IPS DF 6.9 (cell line): Measurements from ENCODE around the gene CCDC106.

Experiments
- DNase-seq: peaks from one replicate; pipeline ENCODE4 v3.0.0-alpha.2; 2013; ENCODE audit warnings: low read depth, low spot score
- H3K27ac ChIP-seq: one replicate; pipeline ENCODE4 v1.5.1; 2013; ENCODE audit warnings: low read length, control low read depth
- H3K27me3 ChIP-seq: 2 replicates; pipeline ENCODE4 v1.6.1; 2013; ENCODE audit warnings: mild to moderate bottlenecking, low read length; ENCODE audit not compliant: control insufficient read depth, insufficient read depth
- H3K36me3 ChIP-seq: 2 replicates; pipeline ENCODE4 v1.6.1; 2013; ENCODE audit warnings: low read length; ENCODE audit not compliant: control insufficient read depth, insufficient read depth
- H3K4me1 ChIP-seq: 2 replicates; pipeline ENCODE4 v1.6.1; 2013; ENCODE audit warnings: low read length; ENCODE audit not compliant: control insufficient read depth, insufficient read depth
- H3K4me3 ChIP-seq: 2 replicates; pipeline ENCODE4 v1.5.1; 2013; ENCODE audit warnings: mild to moderate bottlenecking, low read length
- H3K9me3 ChIP-seq: 2 replicates; pipeline ENCODE4 v1.6.1; 2013; ENCODE audit warnings: low read length, inconsistent platforms; ENCODE audit not compliant: control insufficient read depth, insufficient read depth
- WGBS: extraction: QIAGEN DNeasy Blood & Tissue Kit; methylation state at CpG from one replicate; pipeline ENCODE4 v1.1.7; 2013; ENCODE audit warnings: mixed read lengths, missing lambda C conversion rate; ENCODE audit not compliant: insufficient read length, insufficient coverage; 5-methylcytosine and 5-hydroxymethylcytosine counted together

The CCDC106 gene

DNA sequence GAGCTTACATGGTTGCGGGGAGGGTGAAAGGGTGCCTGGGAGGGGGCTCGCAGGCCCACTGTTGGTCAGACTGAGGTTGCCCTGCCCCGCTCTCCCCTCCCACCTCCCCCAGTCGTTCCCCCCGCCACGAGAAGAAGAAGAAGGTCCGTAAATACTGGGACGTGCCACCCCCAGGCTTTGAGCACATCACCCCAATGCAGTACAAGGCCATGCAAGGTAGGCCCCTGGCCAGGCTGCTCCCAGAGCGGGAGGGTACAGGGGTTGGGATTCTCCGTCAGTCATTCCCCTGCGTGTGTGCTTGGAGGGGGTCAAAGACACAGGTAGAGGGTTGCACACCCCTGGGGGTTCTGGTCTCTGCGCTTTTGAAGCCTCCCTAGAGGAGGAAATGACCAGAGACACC is 12.4 kb downstream of the CCDC106 start:
- Histone ChIP-seq H3K27me3 (no peaks in the 10 kb centered on the region), H3K36me3 (peaks cover 50% of the 10 kb centered on the region), H3K9me3 (no peaks in the 10 kb centered on the region), H3K4me1 (peaks cover 1% of the 10 kb centered on the region; the same call in 1 of the 2 replicates), H3K4me3 (no peak overlapping the region), H3K27ac (no peak overlapping the region)
- no peak for DNase-seq
- WGBS, result no CpG with 5 or more reads among the region's 12 CpGs

- H3K9me3 ChIP-seq, result no peaks in the 10 kb centered on the region
- peaks cover 1% of the 10 kb centered on the region; the same call in 1 of the 2 replicates for H3K4me1 ChIP-seq
- DNase-seq, result no peak
- no peak overlapping the region for H3K27ac ChIP-seq
- H3K36me3 ChIP-seq, result peaks cover 53% of the 10 kb centered on the region
- H3K4me3 ChIP-seq, result no peak overlapping the region
- no CpG with 5 or more reads among the region's 16 CpGs for WGBS
- no peaks in the 10 kb centered on the region for H3K27me3 ChIP-seq
These were observed 13.0 kb downstream of the CCDC106 start for GRCh38 chr19:55660991-55661390.

GRCh38 chr19:55661826-55662225 is 13.8 kb downstream of the CCDC106 start:
- no peak overlapping the region for H3K27ac ChIP-seq
- no peaks in the 10 kb centered on the region for H3K27me3 ChIP-seq
- no peaks in the 10 kb centered on the region for H3K9me3 ChIP-seq
- no peak for DNase-seq
- no CpG with 5 or more reads among the region's 7 CpGs for WGBS
- H3K4me3 ChIP-seq, result no peak overlapping the region
- H3K4me1 ChIP-seq, result peaks cover 1% of the 10 kb centered on the region; the same call in 1 of the 2 replicates
- peaks cover 61% of the 10 kb centered on the region for H3K36me3 ChIP-seq

DNA sequence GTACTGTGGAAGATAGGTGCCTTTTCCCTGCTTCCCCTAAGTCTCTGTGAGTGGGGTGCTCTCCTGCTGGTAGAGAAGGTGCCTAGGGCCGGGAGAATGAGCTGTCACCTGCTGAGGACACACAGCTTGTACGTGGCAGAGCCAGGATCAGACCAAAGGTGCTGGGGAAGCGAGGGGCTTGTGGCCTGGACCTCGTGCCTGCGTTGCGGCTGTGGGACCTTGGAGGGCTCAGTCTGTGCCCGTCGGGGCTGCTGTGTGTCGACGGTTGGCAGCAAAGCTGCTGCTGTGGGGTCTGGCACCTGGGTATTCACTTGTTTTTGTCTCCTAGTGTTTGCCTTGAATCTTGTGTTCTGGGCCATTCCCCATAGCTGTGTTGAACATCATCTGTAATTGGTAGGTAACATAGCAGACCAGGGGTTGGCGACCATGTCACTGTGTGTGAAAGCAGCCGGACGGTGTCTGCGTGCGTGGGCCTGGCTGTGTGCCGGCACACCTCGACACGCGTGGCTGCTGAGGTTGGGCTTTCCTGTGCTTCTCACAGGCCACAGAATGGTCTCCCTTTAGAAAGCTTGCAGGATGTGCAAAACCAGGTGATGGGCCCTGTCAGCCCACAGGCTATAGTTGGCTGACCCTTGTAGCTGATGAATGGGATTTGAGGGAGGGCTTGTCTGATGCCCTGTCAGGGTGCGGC is 16.0 kb downstream of the CCDC106 start:
- no peaks in the 10 kb centered on the region for H3K4me1 ChIP-seq
- H3K27me3 ChIP-seq, result no peaks in the 10 kb centered on the region
- no peak overlapping the region for H3K27ac ChIP-seq
- no peaks in the 10 kb centered on the region for H3K9me3 ChIP-seq
- no peak overlapping the region for H3K4me3 ChIP-seq
- no CpG with 5 or more reads among the region's 20 CpGs for WGBS
- H3K36me3 ChIP-seq, result peaks cover 78% of the 10 kb centered on the region
- DNase-seq, result no peak

DNA sequence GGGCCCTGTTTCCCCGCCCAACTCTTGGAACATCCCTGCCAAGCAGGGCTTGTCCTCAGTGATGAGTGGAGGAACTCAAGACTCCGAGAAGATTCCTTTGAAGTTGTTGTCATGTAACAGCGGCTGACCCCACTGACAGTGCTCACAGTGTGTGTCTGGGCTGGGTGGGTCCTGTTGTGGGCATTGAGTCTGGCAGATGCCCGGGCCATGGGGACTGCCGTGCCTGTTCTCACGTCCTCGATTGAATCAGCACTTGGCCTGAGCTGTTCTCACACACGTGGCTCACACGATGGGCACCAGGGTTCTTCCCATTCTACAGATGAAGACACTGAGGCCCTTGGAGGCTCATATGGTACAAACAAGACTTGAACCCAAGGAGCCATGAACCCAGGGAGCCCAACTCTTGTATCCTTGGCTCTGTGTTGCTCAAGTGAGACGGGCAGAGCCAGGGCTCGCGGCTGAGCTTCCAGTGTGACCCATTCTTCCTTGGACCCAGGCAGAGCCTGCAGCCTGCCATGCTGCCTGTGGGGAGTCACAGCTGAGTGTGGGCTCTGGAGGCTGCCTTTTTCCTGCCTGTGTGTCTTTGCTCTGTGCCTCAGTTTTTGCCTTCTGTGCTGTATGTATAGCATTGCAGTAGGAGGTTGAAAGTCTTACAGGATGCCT is 18.5 kb downstream of the CCDC106 start:
- Histone ChIP-seq H3K9me3 (no peaks in the 10 kb centered on the region), H3K27ac (no peak overlapping the region), H3K36me3 (peaks cover 75% of the 10 kb centered on the region), H3K4me3 (no peak overlapping the region), H3K4me1 (no peaks in the 10 kb centered on the region), H3K27me3 (no peaks in the 10 kb centered on the region)
- DNase-seq, result no peak
- WGBS, result no CpG with 5 or more reads among the region's 12 CpGs

DNA sequence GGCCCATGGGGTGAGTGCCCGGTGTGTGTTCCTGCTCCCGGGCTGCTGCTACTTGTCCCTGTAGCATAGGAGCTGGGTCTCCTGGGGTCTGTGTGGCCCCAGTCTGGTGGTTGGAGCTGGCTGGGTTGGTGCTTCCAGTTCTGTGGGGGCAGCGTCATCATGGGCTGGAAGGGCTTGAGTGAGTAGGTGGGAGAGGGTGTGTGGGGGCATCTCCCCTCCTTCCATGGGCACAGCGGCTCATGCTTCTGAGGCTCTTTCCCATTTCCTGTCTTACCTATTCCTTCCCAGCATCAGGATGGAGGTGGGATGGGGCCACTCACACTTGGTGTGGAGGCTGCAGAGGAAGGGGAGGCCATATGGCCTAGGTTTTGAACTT is 19.0 kb downstream of the CCDC106 start:
- Histone ChIP-seq H3K4me1 (no peaks in the 10 kb centered on the region), H3K27ac (no peak overlapping the region), H3K27me3 (no peaks in the 10 kb centered on the region), H3K36me3 (peaks cover 70% of the 10 kb centered on the region), H3K9me3 (no peaks in the 10 kb centered on the region), H3K4me3 (no peak overlapping the region)
- WGBS, result no CpG with 5 or more reads among the region's 4 CpGs
- no peak for DNase-seq

DNA sequence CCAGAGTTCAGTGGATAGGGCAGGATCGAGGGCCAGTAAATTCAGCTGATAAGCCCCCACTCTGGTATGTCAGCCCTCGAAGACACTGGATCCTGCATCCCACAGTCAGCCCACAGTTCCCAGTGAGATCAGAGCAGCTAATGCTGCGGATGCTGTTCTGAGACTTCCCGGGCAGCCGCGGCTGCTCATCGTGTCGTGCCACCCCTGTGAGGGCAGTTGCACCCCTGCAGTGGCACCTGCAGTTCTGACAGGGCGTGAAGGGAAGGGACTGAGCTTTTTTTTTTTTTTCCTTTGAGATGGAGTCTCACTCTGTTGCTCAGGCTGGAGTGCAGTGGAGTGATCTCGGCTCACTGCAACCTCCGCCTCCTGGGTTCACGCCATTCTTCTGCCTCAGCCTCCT is 19.5 kb downstream of the CCDC106 start:
- no peak for DNase-seq
- Histone ChIP-seq H3K27ac (no peak overlapping the region), H3K4me1 (no peaks in the 10 kb centered on the region), H3K36me3 (peaks cover 67% of the 10 kb centered on the region), H3K9me3 (no peaks in the 10 kb centered on the region), H3K27me3 (no peaks in the 10 kb centered on the region), H3K4me3 (no peak overlapping the region)
- no CpG with 5 or more reads among the region's 12 CpGs for WGBS

- Histone ChIP-seq H3K27me3 (no peaks in the 10 kb centered on the region), H3K4me3 (no peak overlapping the region), H3K27ac (no peak overlapping the region), H3K36me3 (peaks cover 63% of the 10 kb centered on the region), H3K9me3 (no peaks in the 10 kb centered on the region), H3K4me1 (no peaks in the 10 kb centered on the region)
- DNase-seq, result no peak
- WGBS, result no CpG with 5 or more reads among the region's 11 CpGs
These were observed 19.9 kb downstream of the CCDC106 start for GRCh38 chr19:55667958-55668357.

DNA sequence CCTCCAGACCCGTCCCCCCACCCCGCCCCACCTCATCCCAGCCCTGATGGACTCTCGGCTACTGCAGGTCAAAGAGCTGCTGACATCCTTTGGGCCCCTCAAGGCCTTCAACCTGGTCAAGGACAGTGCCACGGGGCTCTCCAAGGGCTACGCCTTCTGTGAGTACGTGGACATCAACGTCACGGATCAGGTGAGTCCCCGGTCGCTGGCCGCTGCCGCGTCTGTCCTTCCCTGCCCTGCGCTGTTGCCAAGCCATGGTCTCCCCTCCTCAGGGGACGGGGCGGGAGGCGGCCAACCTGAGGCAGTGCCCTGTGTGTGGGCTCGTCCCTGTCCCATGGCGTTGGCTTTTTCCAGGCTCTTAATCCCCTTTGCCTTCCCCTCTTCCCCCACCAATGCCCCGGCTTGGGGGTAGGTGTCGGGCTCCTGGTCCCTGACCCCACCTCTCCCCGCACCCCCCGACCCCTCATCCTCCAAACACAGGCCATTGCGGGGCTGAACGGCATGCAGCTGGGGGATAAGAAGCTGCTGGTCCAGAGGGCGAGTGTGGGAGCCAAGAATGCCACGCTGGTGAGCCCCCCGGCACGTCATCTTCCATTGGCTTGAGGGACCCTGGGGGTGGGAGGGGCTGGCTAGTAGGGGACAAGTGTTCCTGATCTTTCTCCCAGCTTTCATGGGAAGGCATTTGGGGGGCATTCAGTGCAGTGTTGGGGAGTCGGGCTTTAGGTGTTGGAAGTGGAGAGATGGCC is 20.8 kb downstream of the CCDC106 start:
- H3K36me3 ChIP-seq, result peaks cover 54% of the 10 kb centered on the region
- no peaks in the 10 kb centered on the region for H3K4me1 ChIP-seq
- no CpG with 5 or more reads among the region's 30 CpGs for WGBS

GRCh38 chr19:55669418-55670279 is 21.6 kb downstream of the CCDC106 start:
- peaks cover 47% of the 10 kb centered on the region for H3K36me3 ChIP-seq
- no peak overlapping the region for H3K4me3 ChIP-seq
- H3K9me3 ChIP-seq, result no peaks in the 10 kb centered on the region
- H3K27ac ChIP-seq, result no peak overlapping the region
- DNase-seq, result no peak
- 100% methylated on average over 4 of the region's 43 CpGs for WGBS
- H3K4me1 ChIP-seq, result no peaks in the 10 kb centered on the region
- H3K27me3 ChIP-seq, result no peaks in the 10 kb centered on the region

More for the DNA sequence above, 20.8 kb downstream of the CCDC106 start:
- Histone ChIP-seq H3K27ac (no peak overlapping the region), H3K27me3 (no peaks in the 10 kb centered on the region), H3K9me3 (no peaks in the 10 kb centered on the region), H3K4me3 (no peak overlapping the region)
- DNase-seq, result no peak
